Cardiac fibroblast (primary cell): ENCODE data around the gene SOX13.

Experiments
- DNase-seq, 2 donors: peaks; one replicate each; pipeline versions ENCODE4 v3.0.0 to v3.0.0-alpha.2; 2010; ENCODE audit warnings: low read depth in 2 of 2
- H3K4me3 ChIP-seq, 2 donors: replicated peaks in 1 of 2; 1 replicate in 1 of 2; 2 replicates in 1 of 2; pipeline ENCODE4 v1.5.1; 2011; ENCODE audit warnings: low read depth in 2 of 2, low read length in 2 of 2, mild to moderate bottlenecking in 2 of 2, moderate library complexity in 1 of 2
- TF ChIP-seq, protein P1 (sequence below): IDR thresholded peaks from one replicate; pipeline ENCODE4 v1.5.1; 2011; ENCODE audit warnings: low read depth, mild to moderate bottlenecking, low read length, inconsistent platforms

Gene SOX13

DNA sequence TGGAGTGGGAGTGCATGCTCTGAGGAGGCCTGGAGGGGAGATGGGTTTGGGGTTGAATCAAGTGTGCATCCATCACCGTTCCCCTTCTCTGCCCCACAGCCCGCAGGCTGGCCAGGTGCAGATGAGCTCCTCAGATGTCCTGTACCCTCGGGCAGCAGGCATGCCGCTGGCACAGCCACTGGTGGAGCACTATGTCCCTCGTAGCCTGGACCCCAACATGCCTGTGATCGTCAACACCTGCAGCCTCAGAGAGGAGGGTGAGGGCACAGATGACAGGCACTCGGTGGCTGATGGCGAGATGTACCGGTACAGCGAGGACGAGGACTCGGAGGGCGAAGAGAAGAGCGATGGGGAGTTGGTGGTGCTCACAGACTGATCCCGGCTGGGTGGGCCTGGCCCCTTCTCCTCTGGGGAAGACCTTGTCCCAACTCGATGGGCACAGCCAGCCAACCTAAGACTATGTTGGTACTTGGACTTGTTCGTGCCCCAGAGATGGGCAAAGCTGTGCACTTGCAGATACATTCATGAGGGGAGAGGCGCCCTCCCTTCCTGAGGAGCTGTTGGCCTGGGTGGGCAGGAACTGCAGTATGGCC is 52.9 kb downstream of the SOX13 start:
- TF ChIP-seq, protein P1, sequence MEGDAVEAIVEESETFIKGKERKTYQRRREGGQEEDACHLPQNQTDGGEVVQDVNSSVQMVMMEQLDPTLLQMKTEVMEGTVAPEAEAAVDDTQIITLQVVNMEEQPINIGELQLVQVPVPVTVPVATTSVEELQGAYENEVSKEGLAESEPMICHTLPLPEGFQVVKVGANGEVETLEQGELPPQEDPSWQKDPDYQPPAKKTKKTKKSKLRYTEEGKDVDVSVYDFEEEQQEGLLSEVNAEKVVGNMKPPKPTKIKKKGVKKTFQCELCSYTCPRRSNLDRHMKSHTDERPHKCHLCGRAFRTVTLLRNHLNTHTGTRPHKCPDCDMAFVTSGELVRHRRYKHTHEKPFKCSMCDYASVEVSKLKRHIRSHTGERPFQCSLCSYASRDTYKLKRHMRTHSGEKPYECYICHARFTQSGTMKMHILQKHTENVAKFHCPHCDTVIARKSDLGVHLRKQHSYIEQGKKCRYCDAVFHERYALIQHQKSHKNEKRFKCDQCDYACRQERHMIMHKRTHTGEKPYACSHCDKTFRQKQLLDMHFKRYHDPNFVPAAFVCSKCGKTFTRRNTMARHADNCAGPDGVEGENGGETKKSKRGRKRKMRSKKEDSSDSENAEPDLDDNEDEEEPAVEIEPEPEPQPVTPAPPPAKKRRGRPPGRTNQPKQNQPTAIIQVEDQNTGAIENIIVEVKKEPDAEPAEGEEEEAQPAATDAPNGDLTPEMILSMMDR, result no peak
- no peak for DNase-seq
- H3K4me3 ChIP-seq, result no peak overlapping the region

DNA sequence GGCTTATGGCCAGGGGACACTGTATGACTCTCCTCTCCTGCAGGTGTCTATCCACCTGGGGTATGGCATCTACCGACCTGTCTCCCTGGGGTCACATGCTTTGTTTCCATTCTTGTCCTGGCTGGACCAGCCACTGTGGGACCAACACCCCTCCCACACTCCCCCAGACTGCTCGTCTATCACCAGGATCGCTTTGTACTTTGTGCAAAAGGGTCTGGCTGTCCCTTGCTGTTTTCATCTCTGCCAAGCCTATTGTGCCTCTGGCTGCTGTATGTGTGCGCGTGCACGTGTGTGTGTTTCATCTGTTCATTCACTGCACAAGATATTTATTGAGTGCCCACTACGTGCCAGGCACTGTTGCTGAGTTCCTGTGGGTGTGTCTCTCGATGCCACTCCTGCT is 53.5 kb downstream of the SOX13 start:
- TF ChIP-seq, protein P1, result no peak
- no peak for DNase-seq
- no peak overlapping the region for H3K4me3 ChIP-seq

DNA sequence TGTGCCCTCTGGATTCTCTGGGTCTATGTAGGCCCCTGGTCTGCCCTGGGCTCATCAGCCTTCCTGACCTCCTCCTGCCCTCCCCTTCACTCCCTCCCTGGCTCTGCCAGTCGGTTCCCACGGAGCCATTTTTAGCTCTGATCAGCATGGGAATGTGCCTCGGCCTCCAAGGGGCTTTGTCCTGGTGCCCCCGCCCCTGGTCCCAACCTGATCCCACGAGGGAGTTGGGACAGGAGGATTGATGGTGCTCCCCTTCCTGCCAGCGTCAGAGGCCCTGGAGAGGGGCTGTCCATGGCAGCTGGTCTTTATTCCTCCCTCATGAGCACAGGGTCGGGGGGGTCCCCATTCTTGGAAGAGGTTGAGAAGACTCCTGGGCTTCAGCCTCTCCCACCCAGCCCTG is 54.0 kb downstream of the SOX13 start:
- H3K4me3 ChIP-seq, result no peak overlapping the region
- no peak for DNase-seq
- TF ChIP-seq, protein P1, result no peak

DNA sequence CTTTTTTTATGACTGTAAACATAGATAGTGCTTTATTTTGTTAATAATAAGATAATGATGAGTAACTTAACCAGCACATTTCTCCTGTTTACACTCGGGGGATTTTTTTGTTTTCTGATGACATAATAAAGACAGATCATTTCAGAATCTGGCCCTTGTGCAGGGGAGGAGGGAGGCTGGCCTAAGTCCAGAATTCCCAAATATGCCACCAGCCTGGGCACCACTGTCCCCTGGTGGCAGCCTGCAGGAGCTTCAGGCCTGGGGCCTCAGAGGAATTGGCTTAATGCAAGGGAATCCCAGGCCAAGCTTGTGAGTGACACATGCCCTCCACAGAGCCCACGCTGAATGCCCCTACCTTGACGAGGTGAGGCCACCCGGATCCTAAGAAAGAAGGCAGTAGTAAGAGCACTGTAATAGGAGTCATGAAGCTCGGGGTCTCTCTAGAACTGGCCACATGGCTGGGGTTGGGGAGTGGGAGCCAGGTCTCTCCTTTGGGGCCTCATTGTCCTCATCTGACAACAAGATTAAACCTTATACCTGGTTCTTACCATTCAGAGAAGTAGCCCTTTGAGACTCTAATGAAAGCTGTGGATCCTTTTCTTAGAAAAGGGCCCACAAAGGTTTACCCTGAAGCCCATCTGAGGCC is 54.8 kb downstream of the SOX13 start:
- DNase-seq, result peak; percentile 87 to 95
- TF ChIP-seq, protein P1, result peak; percentile 99
- no peak overlapping the region for H3K4me3 ChIP-seq

DNA sequence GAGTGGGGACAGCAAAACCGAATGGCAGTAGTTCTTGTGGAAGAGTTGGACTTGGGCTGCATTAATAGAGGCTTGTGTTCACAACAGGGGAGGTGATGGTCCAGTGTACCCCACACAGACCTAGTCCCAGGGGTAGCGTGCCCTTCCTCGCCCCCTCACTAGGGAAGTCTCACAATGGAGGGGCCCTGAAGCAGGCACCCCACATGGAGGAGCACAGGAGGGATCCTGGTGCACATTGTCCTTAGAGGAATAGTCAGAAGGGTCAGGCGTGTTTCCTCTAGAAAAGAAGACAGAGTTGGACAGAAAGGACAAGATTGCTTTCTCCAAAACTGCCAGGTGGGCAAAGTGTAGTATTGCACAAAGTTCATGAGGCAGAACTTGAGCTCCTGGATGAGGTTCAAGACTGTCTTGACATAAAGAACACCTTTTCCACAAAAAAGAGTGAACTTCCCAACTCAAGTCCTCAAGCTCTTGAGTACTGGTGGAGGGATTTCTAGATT is 55.6 kb downstream of the SOX13 start:
- no peak overlapping the region for H3K4me3 ChIP-seq
- no peak for DNase-seq
- TF ChIP-seq, protein P1, result no peak

DNA sequence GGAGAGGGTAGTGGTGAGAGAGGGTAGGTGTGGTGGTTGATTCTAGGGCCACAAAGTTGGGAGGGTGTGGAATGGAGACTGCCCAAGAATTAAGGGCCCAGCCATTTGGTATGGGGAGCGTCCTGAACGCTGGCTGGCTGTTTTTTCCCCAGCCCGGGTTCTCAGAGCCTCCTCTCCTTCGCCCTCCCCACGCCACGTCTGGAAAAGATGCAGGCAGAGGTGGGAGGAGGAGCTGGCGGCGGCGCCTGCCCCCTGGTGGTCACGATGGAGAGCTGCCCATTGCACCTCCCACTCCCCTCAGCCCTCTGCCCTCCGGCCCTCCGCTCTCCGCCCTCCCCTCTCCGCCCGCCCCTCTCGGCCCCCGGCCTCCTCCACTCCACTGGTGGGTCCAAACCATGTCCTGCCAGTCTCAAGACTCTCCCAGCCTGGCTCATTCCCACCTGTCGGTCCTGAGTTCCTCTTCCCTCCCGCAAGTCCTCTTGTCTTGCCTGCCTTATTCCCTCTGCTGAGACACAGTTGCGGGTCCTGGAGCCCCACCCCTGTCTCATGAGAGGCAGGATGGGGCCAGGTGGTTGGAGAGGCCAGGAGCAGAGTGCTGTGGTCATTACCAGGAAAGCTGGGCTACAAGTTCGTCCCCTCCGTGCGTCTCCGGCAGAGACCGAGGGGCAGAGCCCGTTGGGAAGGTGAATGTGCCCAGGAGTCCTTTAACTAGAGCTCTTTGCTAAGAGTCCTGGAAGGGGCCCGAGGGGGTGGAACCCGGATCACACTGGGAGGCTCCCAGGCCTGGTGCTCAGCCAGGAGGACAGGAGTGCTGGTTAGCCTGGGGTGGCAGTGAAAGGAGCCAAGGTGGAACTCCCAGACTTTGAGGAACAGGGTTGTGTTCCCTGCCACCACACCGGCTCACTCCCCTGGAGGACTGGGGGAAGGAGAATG is 56.3 kb downstream of the SOX13 start:
- H3K4me3 ChIP-seq, result no peak overlapping the region
- DNase-seq, result peak; percentile 73 to 78
- TF ChIP-seq, protein P1, result peak; percentile 92
